Karpas-422 (cell line): ENCODE measurements around the gene KYAT1. TPM values are rescaled to one million over a fixed set of nuclear protein-coding genes. Genes with fewer than 3 reads are reported as not detected.
"Not testable (repeated sequence)": the region's sequence is repeated elsewhere in the genome, so short reads cannot be mapped to it uniquely, and the experiment has no call there.

Source experiments
- DNase-seq: peaks from one replicate; pipeline ENCODE4 v3.0.0-alpha.2; 2015
- H2AFZ ChIP-seq: fragments of 200-600 bp; sonication (generic); 2 replicates; pipeline ENCODE4 v1.6.1; 2014; ENCODE audit warnings: antibody characterized with exemption, low read length, mixed read lengths
- H3K27ac ChIP-seq: fragments of 200-600 bp; sonication (generic); 2 replicates; pipeline ENCODE4 v1.5.1; 2014; ENCODE audit warnings: mild to moderate bottlenecking, low read length, moderate library complexity
- H3K27me3 ChIP-seq: fragments of 200-600 bp; sonication (generic); 2 replicates; pipeline ENCODE4 v1.6.1; 2014; ENCODE audit warnings: low read length, mixed read lengths
- H3K36me3 ChIP-seq: fragments of 200-600 bp; sonication (generic); 2 replicates; pipeline ENCODE4 v1.6.1; 2014; ENCODE audit warnings: low read length, mixed read lengths; ENCODE audit not compliant: insufficient read depth
- H3K4me1 ChIP-seq: fragments of 200-600 bp; sonication (generic); 2 replicates; pipeline ENCODE4 v1.6.1; 2014; ENCODE audit warnings: mild to moderate bottlenecking, low read length, mixed read lengths
- H3K4me2 ChIP-seq: fragments of 200-600 bp; sonication (generic); 2 replicates; pipeline ENCODE4 v1.6.1; 2014; ENCODE audit warnings: low read length, low read depth, mild to moderate bottlenecking; ENCODE audit not compliant: poor library complexity, severe bottlenecking
- H3K4me3 ChIP-seq: fragments of 200-600 bp; sonication (generic); 2 replicates; pipeline ENCODE4 v1.5.1; 2014; ENCODE audit warnings: mild to moderate bottlenecking, antibody characterized with exemption, low read length, mixed read lengths
- H3K79me2 ChIP-seq: fragments of 200-600 bp; sonication (generic); 2 replicates; pipeline ENCODE4 v1.6.1; 2014; ENCODE audit warnings: mild to moderate bottlenecking, low read length, mixed read lengths
- H3K9ac ChIP-seq: fragments of 200-600 bp; sonication (generic); 2 replicates; pipeline ENCODE4 v1.6.0; 2014; ENCODE audit warnings: low read length
- H3K9me2 ChIP-seq: fragments of 200-600 bp; sonication (generic), shearing (Covaris generic); replicated peaks from 2 replicates; pipeline ENCODE4 v1.6.0; 2014; ENCODE audit warnings: mild to moderate bottlenecking, low read length, moderate library complexity; ENCODE audit not compliant: insufficient read depth
- H3K9me3 ChIP-seq: fragments of 300-700, 200-600 bp; sonication (generic); 2 replicates; pipeline ENCODE4 v1.6.1; 2014; ENCODE audit warnings: low read length, mixed read lengths
- H4K20me1 ChIP-seq: fragments of 200-600 bp; sonication (generic); 2 replicates; pipeline ENCODE4 v1.6.1; 2014; ENCODE audit warnings: mild to moderate bottlenecking, antibody characterized with exemption, low read length, low read depth; ENCODE audit not compliant: insufficient read depth
- total RNA-seq: library from RNA; depleted of rRNA; stranded (reverse); fragments of >200 nt; shearing (Covaris generic); gene quantifications from 2 replicates; pipeline ENCODE4 v1.2.3, GENCODE V29; 2014; ENCODE audit warnings: low replicate concordance

KYAT1 gene
- total RNA-seq, 1 experiment from 2014 or later: 26.8 TPM

DNA sequence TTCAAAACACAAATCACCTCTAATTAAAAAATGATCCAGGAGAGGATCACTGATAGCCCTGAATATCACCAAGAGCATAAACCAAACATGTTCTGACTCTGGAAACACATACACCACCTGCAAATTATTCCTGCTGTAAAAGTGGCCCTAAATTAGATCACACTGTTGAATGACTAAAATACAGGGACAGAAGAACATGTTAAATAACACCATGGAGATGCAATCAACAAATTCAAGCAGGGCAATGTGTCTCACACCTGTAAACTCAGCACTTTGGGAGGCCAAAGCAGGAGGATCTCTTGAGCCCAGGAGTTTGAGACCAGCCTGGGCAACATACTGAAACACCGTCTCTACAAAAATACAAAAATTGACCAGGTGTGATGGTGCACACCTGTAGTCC lies 33.9 kb downstream of the KYAT1 start:
- Histone ChIP-seq H3K4me1 (no peaks in the 10 kb centered on the region), H3K9ac (no peak overlapping the region), H2AFZ (no peak overlapping the region), H3K36me3 (no peaks in the 10 kb centered on the region), H3K79me2 (peaks cover 19% of the 10 kb centered on the region), H3K27me3 (no peaks in the 10 kb centered on the region), H3K27ac (no peak overlapping the region), H3K4me3 (no peak overlapping the region), H4K20me1 (no peaks in the 10 kb centered on the region), H3K4me2 (no peak overlapping the region), H3K9me3 (no peaks in the 10 kb centered on the region; the same call in 1 of the 2 replicates), H3K9me2 (no peaks in the 10 kb centered on the region)
- DNase-seq: no peak

GRCh38 chr9:128846680-128847030 lies 35.1 kb downstream of the KYAT1 start:
- no peak for DNase-seq
- Histone ChIP-seq H3K36me3 (no peaks in the 10 kb centered on the region), H3K27me3 (no peaks in the 10 kb centered on the region), H4K20me1 (no peaks in the 10 kb centered on the region), H3K27ac (no peak overlapping the region), H3K79me2 (peaks cover 19% of the 10 kb centered on the region), H3K9me3 (no peaks in the 10 kb centered on the region; the same call in 1 of the 2 replicates), H3K9me2 (no peaks in the 10 kb centered on the region), H2AFZ (no peak overlapping the region), H3K4me3 (no peak overlapping the region), H3K9ac (no peak overlapping the region), H3K4me2 (no peak overlapping the region), H3K4me1 (no peaks in the 10 kb centered on the region)

DNA sequence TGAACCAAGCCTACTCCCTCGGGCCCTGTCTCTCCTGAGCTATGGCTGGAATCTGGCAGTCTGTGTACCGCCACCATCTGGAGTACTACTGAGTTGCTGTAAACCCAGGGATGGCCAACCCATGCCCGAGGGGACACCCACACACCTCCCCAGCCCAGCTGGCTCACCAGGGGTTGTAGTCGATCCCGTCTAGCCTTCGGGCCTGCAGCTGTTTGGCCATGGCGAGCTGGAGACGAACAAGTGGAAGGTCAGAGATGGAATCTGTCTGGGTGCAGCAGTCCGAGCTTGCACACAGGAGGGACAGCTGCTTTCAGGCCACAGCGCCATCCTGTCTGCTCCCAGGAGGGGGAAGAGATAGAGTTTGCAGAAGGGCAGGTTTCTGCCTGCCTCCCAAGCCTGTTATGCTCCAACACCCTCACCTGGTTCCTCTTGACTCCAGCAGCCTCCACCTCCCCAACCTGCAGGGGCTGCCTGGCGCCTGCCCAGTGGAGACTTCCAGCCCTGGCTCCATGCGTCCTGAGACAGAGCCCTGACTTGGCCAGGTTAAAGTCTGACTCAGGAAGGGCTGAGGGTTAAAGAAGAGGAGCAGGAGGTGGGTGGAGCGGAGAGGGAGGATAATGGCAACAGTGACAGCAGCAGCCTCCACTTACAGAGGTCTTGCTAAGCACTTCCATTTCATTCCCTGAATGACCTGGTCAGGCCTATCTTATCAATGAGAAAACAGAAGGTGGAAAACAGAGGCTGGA lies 36.4 kb downstream of the KYAT1 start:
- Histone ChIP-seq H3K79me2 (peaks cover 19% of the 10 kb centered on the region), H4K20me1 (no peaks in the 10 kb centered on the region), H3K4me1 (no peaks in the 10 kb centered on the region), H3K36me3 (no peaks in the 10 kb centered on the region), H3K9me3 (no peaks in the 10 kb centered on the region; the same call in 1 of the 2 replicates), H3K4me2 (no peak overlapping the region), H2AFZ (no peak overlapping the region), H3K9me2 (no peaks in the 10 kb centered on the region), H3K9ac (no peak overlapping the region), H3K27ac (no peak overlapping the region), H3K27me3 (no peaks in the 10 kb centered on the region), H3K4me3 (no peak overlapping the region)
- DNase-seq: no peak

GRCh38 chr9:128843171-128843570 lies 38.6 kb downstream of the KYAT1 start:
- H3K4me2 ChIP-seq, DNase-seq, H3K9ac ChIP-seq, H3K4me1 ChIP-seq, H3K9me2 ChIP-seq, H3K27ac ChIP-seq, H2AFZ ChIP-seq, H4K20me1 ChIP-seq, H3K4me3 ChIP-seq, H3K9me3 ChIP-seq, H3K36me3 ChIP-seq, H3K27me3 ChIP-seq: not testable (repeated sequence)
- peaks cover 17% of the 10 kb centered on the region for H3K79me2 ChIP-seq

DNA sequence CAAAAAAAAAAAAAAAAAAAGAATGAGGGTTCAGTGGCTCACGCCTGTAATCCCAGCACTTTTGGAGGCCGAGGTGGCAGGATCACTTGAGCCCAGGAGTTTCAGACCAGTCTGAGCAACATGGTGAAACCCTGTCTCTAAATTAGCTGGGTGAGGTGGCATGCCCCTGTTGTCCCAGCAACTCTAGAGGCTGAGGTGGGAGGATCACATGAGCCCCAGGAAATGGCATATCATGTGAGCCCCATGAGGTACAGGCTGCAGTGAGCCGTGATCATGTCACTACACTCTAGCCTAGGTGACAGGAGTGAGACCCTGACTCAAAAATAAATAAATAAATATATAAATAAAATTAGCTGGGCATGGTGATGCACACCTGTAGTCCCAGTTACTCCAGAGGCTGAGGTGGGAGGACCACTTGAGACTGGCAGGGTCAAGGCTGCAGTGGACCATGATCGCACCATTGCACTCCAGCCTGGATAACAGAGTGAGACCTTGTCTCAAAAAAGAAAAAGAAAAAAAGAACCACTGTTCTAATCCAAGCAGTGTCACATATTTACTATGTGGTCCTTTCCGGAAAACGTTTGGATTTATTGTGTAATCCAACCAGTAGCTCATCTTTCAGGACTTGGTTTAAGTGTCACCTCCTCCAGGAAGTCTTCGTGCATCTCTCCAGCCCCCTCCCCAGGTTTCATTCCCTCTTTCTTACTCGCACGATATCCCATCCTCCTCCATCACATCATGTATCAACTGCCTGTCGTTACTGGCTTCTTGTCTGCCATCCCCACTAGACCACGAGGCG lies 39.9 kb downstream of the KYAT1 start:
- DNase-seq: no peak
- H3K9ac ChIP-seq: no peak overlapping the region
- no peak overlapping the region for H2AFZ ChIP-seq
- no peaks in the 10 kb centered on the region for H3K27me3 ChIP-seq
- H3K9me3 ChIP-seq: no peaks in the 10 kb centered on the region
- H3K27ac ChIP-seq: no peak overlapping the region
- no peak overlapping the region for H3K4me3 ChIP-seq
- no peaks in the 10 kb centered on the region for H3K4me1 ChIP-seq
- H3K79me2 ChIP-seq: peaks cover 7% of the 10 kb centered on the region
- H3K36me3 ChIP-seq: no peaks in the 10 kb centered on the region
- H4K20me1 ChIP-seq: no peaks in the 10 kb centered on the region
- H3K9me2 ChIP-seq: no peaks in the 10 kb centered on the region
- no peak overlapping the region for H3K4me2 ChIP-seq

GRCh38 chr9:128840524-128840923 lies 41.2 kb downstream of the KYAT1 start:
- Histone ChIP-seq H3K9ac (no peak overlapping the region), H2AFZ (no peak overlapping the region), H3K27ac (no peak overlapping the region), H3K27me3 (no peaks in the 10 kb centered on the region), H4K20me1 (no peaks in the 10 kb centered on the region), H3K9me2 (no peaks in the 10 kb centered on the region), H3K4me3 (no peak overlapping the region), H3K36me3 (no peaks in the 10 kb centered on the region), H3K4me2 (no peak overlapping the region), H3K4me1 (no peaks in the 10 kb centered on the region), H3K9me3 (no peaks in the 10 kb centered on the region), H3K79me2 (0 out of 2 replicates have a peak, but pooled peaks cover 2% of the 10 kb centered on the region)
- no peak for DNase-seq

- no peak overlapping the region for H3K9ac ChIP-seq
- no peak overlapping the region for H3K4me2 ChIP-seq
- no peaks in the 10 kb centered on the region for H3K79me2 ChIP-seq
Measured at GRCh38 chr9:128838338-128838737, 43.4 kb downstream of the KYAT1 start.

GRCh38 chr9:128836509-128837145 lies 45.1 kb downstream of the KYAT1 start:
- H3K9ac ChIP-seq: no peak overlapping the region

More at GRCh38 chr9:128838338-128838737, 43.4 kb downstream of the KYAT1 start:
- Histone ChIP-seq H3K27ac (no peak overlapping the region), H3K4me1 (no peaks in the 10 kb centered on the region), H3K9me3 (no peaks in the 10 kb centered on the region), H3K36me3 (no peaks in the 10 kb centered on the region), H3K4me3 (no peak overlapping the region), H3K9me2 (no peaks in the 10 kb centered on the region), H3K27me3 (no peaks in the 10 kb centered on the region), H4K20me1 (no peaks in the 10 kb centered on the region), H2AFZ (no peak overlapping the region)
- no peak for DNase-seq

More at GRCh38 chr9:128836509-128837145, 45.1 kb downstream of the KYAT1 start:
- H2AFZ ChIP-seq: no peak overlapping the region
- H3K79me2 ChIP-seq: no peaks in the 10 kb centered on the region
- no peaks in the 10 kb centered on the region for H3K4me1 ChIP-seq
- no peak overlapping the region for H3K4me3 ChIP-seq
- no peaks in the 10 kb centered on the region for H3K27me3 ChIP-seq
- no peak overlapping the region for H3K4me2 ChIP-seq
- H3K9me3 ChIP-seq: no peaks in the 10 kb centered on the region
- no peak overlapping the region for H3K27ac ChIP-seq
- no peaks in the 10 kb centered on the region for H4K20me1 ChIP-seq
- H3K36me3 ChIP-seq: no peaks in the 10 kb centered on the region
- H3K9me2 ChIP-seq: no peaks in the 10 kb centered on the region
- no peak for DNase-seq
